Tibial nerve (tissue), 3 donors: Measurements from ENCODE around the gene TMEM239.

Source experiments
- POLR2A ChIP-seq, 2 donors: fragments of 450-650 bp; IDR thresholded peaks; one replicate each; pipeline ENCODE4 v1.6.1; 2017; ENCODE audit warnings: antibody characterized with exemption in 2 of 2, mild to moderate bottlenecking in 2 of 2, moderate library complexity in 2 of 2
- TF ChIP-seq, protein P1 (sequence below), 5 experiments: fragments of 200-600 bp in 3 of 5; fragments of 450-650 bp in 2 of 5; sonication (generic) in 3 of 5; IDR thresholded peaks; one replicate each; pipeline ENCODE4 v1.5.1; 2016 to 2019; ENCODE audit warnings: antibody characterized with exemption in 5 of 5, mild to moderate bottlenecking in 3 of 5, moderate library complexity in 2 of 5

DNA sequence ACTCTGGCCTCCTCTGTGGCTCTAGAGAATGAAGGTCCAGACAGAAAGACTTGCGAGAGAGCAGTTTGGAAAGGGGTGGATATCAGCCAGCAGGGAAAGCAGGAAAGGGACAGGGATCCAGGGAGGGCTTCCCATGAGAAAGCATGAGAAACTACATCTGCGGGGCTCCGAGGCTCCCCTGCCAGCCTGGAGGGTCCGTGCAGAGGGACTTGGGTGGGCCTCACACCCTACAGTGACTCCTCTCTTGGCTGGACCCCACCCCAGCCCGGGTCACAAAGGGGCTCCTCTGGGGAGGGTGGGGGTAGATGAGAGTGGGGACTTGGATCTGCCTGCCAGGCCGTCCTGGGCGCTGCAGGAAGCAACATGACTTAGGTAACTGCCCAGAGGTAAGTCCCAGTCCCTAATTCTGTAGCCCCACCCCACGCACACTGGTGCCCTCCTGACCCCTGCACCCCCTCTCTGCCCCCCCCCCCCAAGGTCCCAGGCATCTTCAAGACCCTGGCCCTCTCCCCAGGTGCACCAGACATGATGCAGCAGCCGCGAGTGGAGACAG lies at the start of gene TMEM239:
- TF ChIP-seq, protein P1, sequence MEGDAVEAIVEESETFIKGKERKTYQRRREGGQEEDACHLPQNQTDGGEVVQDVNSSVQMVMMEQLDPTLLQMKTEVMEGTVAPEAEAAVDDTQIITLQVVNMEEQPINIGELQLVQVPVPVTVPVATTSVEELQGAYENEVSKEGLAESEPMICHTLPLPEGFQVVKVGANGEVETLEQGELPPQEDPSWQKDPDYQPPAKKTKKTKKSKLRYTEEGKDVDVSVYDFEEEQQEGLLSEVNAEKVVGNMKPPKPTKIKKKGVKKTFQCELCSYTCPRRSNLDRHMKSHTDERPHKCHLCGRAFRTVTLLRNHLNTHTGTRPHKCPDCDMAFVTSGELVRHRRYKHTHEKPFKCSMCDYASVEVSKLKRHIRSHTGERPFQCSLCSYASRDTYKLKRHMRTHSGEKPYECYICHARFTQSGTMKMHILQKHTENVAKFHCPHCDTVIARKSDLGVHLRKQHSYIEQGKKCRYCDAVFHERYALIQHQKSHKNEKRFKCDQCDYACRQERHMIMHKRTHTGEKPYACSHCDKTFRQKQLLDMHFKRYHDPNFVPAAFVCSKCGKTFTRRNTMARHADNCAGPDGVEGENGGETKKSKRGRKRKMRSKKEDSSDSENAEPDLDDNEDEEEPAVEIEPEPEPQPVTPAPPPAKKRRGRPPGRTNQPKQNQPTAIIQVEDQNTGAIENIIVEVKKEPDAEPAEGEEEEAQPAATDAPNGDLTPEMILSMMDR (IDR thresholded peaks at IDR 0.05): no peak
- no peak for TF ChIP-seq POLR2A (IDR thresholded peaks at IDR 0.05)
